GM18907 (cell line): Measurements from ENCODE around the gene SRSF7.
"Not testable (repeated sequence)": the region's sequence is repeated elsewhere in the genome, so short reads cannot be mapped to it uniquely, and the experiment has no call there.

ENCODE experiments used
- ATAC-seq: cut with Tn5 transposase; IDR thresholded peaks from one replicate; pipeline ENCODE4 v1.9.1; 2021; ENCODE audit warnings: mild to moderate bottlenecking, moderate library complexity; ENCODE audit not compliant: unreplicated experiment

SRSF7 gene

DNA sequence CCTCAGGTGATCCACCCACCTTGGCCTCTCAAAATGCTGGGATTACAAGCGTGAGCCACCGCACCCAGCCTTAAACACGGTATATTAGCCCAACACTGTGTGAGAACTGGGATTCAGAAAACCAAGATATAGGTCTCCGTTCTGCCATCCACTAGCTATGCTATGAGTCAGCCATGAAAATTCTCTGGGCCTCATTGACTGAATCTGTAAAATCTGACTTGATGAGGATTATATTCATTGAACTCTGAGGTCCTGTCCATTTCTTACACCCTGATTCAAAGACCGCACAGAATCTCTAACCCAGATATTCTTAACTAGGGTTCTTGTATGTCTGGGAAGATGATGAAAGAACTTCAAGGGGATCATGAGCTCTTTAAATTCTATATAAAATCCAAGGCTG is 47.8 kb downstream of the SRSF7 start:
- ATAC-seq, result not testable (repeated sequence)

DNA sequence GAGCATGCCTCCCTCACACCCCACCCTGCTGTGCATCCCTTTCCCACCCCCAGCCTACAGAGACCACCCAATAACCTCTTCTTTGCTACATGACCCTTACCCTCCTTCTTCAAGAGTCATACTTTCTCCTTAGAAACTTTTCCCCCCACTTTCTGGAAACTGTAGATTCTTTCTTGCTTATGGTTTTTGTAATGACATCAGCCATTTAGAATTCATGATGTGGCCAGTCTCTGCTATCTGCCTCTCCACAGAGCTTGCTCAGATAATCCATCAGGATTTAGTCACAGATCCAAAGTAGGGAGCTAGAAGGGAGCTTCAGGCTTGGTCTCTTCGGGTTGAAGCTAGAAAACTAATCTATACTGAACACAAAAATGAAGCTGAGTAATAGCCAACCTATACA is 48.7 kb downstream of the SRSF7 start:
- no peak for ATAC-seq

GRCh38 chr2:38701542-38701941 is 49.6 kb downstream of the SRSF7 start:
- ATAC-seq, result no peak

DNA sequence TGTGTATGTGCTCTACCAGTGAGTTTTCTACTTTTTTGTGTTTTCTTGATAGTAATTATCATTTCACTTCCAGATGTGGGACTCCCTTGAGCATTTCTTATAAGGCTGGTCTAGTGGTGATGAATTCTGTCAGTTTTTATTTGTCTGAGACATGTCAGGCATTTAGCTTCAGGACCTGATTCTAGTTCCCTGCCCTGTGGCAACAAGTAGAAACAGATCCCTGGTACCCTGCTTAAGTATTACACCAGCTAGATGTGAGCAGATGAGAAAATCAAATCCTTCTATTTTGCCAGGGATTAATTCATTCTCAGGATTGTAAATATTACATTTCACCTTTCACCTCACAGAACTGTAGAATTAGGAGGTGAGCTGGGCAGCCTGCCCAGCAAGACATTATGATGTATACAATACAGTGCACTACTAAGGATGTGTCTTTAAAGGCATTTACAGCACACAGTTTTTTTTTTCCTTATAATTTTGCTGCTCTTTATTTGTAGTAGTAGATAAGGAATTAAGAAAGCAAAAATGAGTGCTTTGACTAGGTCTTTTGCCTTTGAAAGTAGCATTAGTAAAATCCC is 50.2 kb downstream of the SRSF7 start:
- no peak for ATAC-seq

GRCh38 chr2:38700113-38700785 is 50.9 kb downstream of the SRSF7 start:
- ATAC-seq, result no peak

- ATAC-seq, result no peak
These were observed 52.6 kb downstream of the SRSF7 start for GRCh38 chr2:38698467-38699003.

DNA sequence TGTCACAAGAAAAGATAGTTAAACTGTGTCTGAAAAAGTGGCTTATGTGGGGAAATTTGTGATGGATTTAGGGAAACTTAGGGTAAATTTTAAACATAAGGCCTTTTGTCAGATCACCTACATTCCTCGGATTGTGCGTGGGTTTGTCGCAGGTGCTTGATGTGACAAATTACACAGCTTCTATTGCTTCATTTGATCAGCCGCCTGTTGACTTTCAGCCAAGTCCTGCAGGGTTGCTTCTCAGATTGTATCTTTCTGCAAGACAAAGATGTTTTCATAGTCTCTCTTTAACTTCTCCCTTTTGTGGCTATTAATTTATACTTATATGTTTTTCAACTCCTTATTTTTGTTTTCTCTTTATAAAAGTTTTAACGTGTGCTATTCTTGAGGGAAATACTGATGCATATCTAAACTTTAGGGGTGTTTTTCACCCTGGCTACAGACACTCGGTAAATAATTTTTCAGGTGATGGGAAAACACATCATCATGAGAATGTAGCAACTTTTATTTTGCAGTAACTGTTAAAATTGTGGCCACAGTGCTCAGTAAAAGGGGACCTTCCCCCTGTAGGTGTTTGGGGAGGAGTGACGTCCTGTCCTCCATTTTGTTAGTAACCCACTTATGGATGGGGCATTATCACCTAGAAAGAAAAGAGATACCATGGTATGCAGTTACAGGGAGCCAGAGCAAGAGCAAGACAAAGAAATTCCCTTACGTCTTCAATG is 53.9 kb downstream of the SRSF7 start:
- ATAC-seq, result no peak
